ENCODE results near the gene PCNX1. TPM values are rescaled to one million over a fixed set of nuclear protein-coding genes. Genes with fewer than 3 reads are reported as not detected.

Gene PCNX1
- total and polyA plus RNA-seq, 2 donors (not counting 1 experiment from before 2014, with no cell fraction given) = 17.0 to 84.5 TPM

GRCh38 chr14:70920608-70921007 lies 13.3 kb downstream of the PCNX1 start:
- no peak overlapping the region for H3K4me3 Mint-ChIP-seq
- no CpG with 5 or more reads among the region's 1 CpG for WGBS (ENCODE audit: insufficient coverage)
- DNase-seq (no peak), ATAC-seq (ENCODE audit: low read depth) (no peak)
- ChIA-PET POLR2A (no interaction called here), CTCF (no interaction called here)
- H3K27me3 Mint-ChIP-seq = no peaks in the 10 kb centered on the region
- Histone ChIP-seq H3K79me2 (ENCODE audit: control insufficient read depth, insufficient read depth, low read length) (peaks cover 86% of the 10 kb centered on the region), H3K4me3 (ENCODE audit: control extremely low read depth in 1 of 5, extremely low read depth in 1 of 5, insufficient read depth in 1 of 5, low read depth in 2 of 5, low read length in 4 of 5) (no peak overlapping the region), H3K27ac (ENCODE audit: low read length in 2 of 2) (no peak overlapping the region), H3K36me3 (replicated peaks in 1 of 2; ENCODE audit: control extremely low read depth in 1 of 2, control insufficient read depth in 1 of 2, extremely low read depth in 1 of 2, insufficient read depth in 2 of 2, low read length in 1 of 2) (peaks cover 0 to 2% of the 10 kb centered on the region in 2 experiments), H3K4me1 (ENCODE audit: control insufficient read depth in 2 of 2, insufficient read depth in 2 of 2, low read length in 2 of 2) (peaks cover 20 to 22% of the 10 kb centered on the region in 2 donors), H4K20me1 (ENCODE audit: control insufficient read depth, insufficient read depth, low read length, poor library complexity, severe bottlenecking) (peaks cover 32% of the 10 kb centered on the region), H2AFZ (ENCODE audit: insufficient read depth, low read depth, low read length, poor library complexity, severe bottlenecking) (no peak overlapping the region), H3K4me2 (replicated peaks; ENCODE audit: low read depth, low read length, poor library complexity, severe bottlenecking) (no peak overlapping the region), H3K9ac (ENCODE audit: low read length) (no peak overlapping the region), H3K9me3 (ENCODE audit: control extremely low read depth in 1 of 3, control insufficient read depth in 2 of 3, insufficient read depth in 1 of 3, low read length in 2 of 3) (no peaks in the 10 kb centered on the region), H3K27me3 (replicated peaks in 1 of 4; ENCODE audit: control extremely low read depth in 1 of 4, control insufficient read depth in 3 of 4, insufficient read depth in 4 of 4, low read length in 3 of 4) (no peaks in the 10 kb centered on the region)
- intact Hi-C loops (cut with micrococcal nuclease) = no loop called here
- no peak overlapping the region for H3K27ac Mint-ChIP-seq
- no peaks in the 10 kb centered on the region for H3K9me3 Mint-ChIP-seq (ENCODE audit: insufficient read depth)
- TF ChIP-seq, protein P1, sequence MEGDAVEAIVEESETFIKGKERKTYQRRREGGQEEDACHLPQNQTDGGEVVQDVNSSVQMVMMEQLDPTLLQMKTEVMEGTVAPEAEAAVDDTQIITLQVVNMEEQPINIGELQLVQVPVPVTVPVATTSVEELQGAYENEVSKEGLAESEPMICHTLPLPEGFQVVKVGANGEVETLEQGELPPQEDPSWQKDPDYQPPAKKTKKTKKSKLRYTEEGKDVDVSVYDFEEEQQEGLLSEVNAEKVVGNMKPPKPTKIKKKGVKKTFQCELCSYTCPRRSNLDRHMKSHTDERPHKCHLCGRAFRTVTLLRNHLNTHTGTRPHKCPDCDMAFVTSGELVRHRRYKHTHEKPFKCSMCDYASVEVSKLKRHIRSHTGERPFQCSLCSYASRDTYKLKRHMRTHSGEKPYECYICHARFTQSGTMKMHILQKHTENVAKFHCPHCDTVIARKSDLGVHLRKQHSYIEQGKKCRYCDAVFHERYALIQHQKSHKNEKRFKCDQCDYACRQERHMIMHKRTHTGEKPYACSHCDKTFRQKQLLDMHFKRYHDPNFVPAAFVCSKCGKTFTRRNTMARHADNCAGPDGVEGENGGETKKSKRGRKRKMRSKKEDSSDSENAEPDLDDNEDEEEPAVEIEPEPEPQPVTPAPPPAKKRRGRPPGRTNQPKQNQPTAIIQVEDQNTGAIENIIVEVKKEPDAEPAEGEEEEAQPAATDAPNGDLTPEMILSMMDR (IDR thresholded peaks at IDR 0.05) = no peak
- TF ChIP-seq EZH2 (IDR thresholded peaks at IDR 0.05; ENCODE audit: borderline replicate concordance, insufficient read depth, low read depth, low read length, poor library complexity, severe bottlenecking) = no peak
- peaks cover 76% of the 10 kb centered on the region for H3K4me1 Mint-ChIP-seq

DNA sequence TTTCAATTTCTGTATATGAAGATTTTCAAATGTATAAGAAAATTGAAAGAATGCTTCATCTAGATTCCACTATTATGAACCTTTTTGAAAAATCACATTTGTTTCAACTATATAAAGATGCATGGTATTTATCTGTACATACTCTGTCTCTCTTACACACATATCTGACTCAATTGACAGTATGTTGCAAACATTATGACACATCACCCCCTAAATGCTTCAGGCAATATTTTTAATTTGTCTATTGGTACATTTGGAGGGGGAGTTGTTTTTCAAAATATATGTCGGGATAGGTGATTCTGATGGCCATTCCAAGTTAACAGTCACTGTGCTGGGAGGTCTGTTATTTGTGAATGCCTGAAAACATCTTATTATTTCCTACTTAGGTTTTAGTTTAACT lies 14.4 kb downstream of the PCNX1 start:
- POLR2A ChIA-PET = no interaction called here
- H3K4me1 ChIP-seq (ENCODE audit: control insufficient read depth in 2 of 2, insufficient read depth in 2 of 2, low read length in 2 of 2) = peaks cover 22 to 26% of the 10 kb centered on the region in 2 donors
- no peak overlapping the region for H3K27ac ChIP-seq (ENCODE audit: low read length in 2 of 2)

More for the DNA sequence above, 14.4 kb downstream of the PCNX1 start:
- Histone ChIP-seq H3K4me2 (replicated peaks; ENCODE audit: low read depth, low read length, poor library complexity, severe bottlenecking) (no peak overlapping the region), H3K4me3 (ENCODE audit: control extremely low read depth in 1 of 5, extremely low read depth in 1 of 5, insufficient read depth in 1 of 5, low read depth in 2 of 5, low read length in 4 of 5) (no peak overlapping the region), H3K36me3 (replicated peaks in 1 of 2; ENCODE audit: control extremely low read depth in 1 of 2, control insufficient read depth in 1 of 2, extremely low read depth in 1 of 2, insufficient read depth in 2 of 2, low read length in 1 of 2) (peaks cover 0 to 2% of the 10 kb centered on the region in 2 experiments), H2AFZ (ENCODE audit: insufficient read depth, low read depth, low read length, poor library complexity, severe bottlenecking) (no peak overlapping the region), H3K9me3 (ENCODE audit: control extremely low read depth in 1 of 3, control insufficient read depth in 2 of 3, insufficient read depth in 1 of 3, low read length in 2 of 3) (no peaks in the 10 kb centered on the region), H3K79me2 (ENCODE audit: control insufficient read depth, insufficient read depth, low read length) (peaks cover 94% of the 10 kb centered on the region), H3K9ac (ENCODE audit: low read length) (no peak overlapping the region), H4K20me1 (ENCODE audit: control insufficient read depth, insufficient read depth, low read length, poor library complexity, severe bottlenecking) (peaks cover 43% of the 10 kb centered on the region), H3K27me3 (replicated peaks in 1 of 4; ENCODE audit: control extremely low read depth in 1 of 4, control insufficient read depth in 3 of 4, insufficient read depth in 4 of 4, low read length in 3 of 4) (no peaks in the 10 kb centered on the region)
- CTCF ChIA-PET = no interaction called here
- no peak overlapping the region for H3K27ac Mint-ChIP-seq
- intact Hi-C loops (cut with micrococcal nuclease) = no loop called here
- H3K27me3 Mint-ChIP-seq = no peaks in the 10 kb centered on the region
- H3K4me1 Mint-ChIP-seq = peaks cover 76% of the 10 kb centered on the region
- H3K4me3 Mint-ChIP-seq = no peak overlapping the region
- no peak for ATAC-seq (ENCODE audit: low read depth)
- WGBS (ENCODE audit: insufficient coverage) = 80% methylated on average over 1 of the region's 1 CpG
- TF ChIP-seq, protein P1 (IDR thresholded peaks at IDR 0.05) = no peak
- TF ChIP-seq EZH2 (IDR thresholded peaks at IDR 0.05; ENCODE audit: borderline replicate concordance, insufficient read depth, low read depth, low read length, poor library complexity, severe bottlenecking) = no peak
- DNase-seq = no peak
- H3K9me3 Mint-ChIP-seq (ENCODE audit: insufficient read depth) = no peaks in the 10 kb centered on the region
